AG20443 (cell line): ENCODE results near the gene ODAD4.
"Not testable (repeated sequence)": the region's sequence is repeated elsewhere in the genome, so short reads cannot be mapped to it uniquely, and the experiment has no call there.

Experiments
- DNase-seq: peaks from one replicate; pipeline ENCODE4 v3.0.0; 2012; ENCODE audit warnings: low spot score, mixed read lengths

The ODAD4 gene

GRCh38 chr17:41912925-41913324 lies 17.5 kb upstream of the ODAD4 start:
- no peak for DNase-seq

GRCh38 chr17:41913798-41914197 lies 16.6 kb upstream of the ODAD4 start:
- DNase-seq: no peak

GRCh38 chr17:41914358-41914766 lies 16.1 kb upstream of the ODAD4 start:
- no peak for DNase-seq

- no peak for DNase-seq
These were observed 15.4 kb upstream of the ODAD4 start for GRCh38 chr17:41915020-41915419.

- DNase-seq: no peak
These were observed 14.9 kb upstream of the ODAD4 start for GRCh38 chr17:41915566-41915965.

- DNase-seq: peak; percentile 51
These were observed 13.2 kb upstream of the ODAD4 start for GRCh38 chr17:41917192-41917591.

GRCh38 chr17:41917679-41918313 lies 12.6 kb upstream of the ODAD4 start:
- DNase-seq: no peak

GRCh38 chr17:41918314-41919164 lies 11.9 kb upstream of the ODAD4 start, which contains the start of gene ACLY:
TSS of gene ACLY (minus strand) at chr17:41918951. CDS start at chr17:41913873, 5,078 bp downstream.
- peak; percentile 99 for DNase-seq

- no peak for DNase-seq
These were observed 11.1 kb upstream of the ODAD4 start for GRCh38 chr17:41919165-41919817.

- no peak for DNase-seq
These were observed 10.4 kb upstream of the ODAD4 start for GRCh38 chr17:41919840-41920579.

- no peak for DNase-seq
These were observed 9.8 kb upstream of the ODAD4 start for GRCh38 chr17:41920580-41920955.

- DNase-seq: no peak
These were observed 4.3 kb upstream of the ODAD4 start for GRCh38 chr17:41925991-41926590.

GRCh38 chr17:41928693-41929251 lies 1.6 kb upstream of the ODAD4 start:
- DNase-seq: no peak

- not testable (repeated sequence) for DNase-seq
These were observed 378 bp downstream of the ODAD4 start for GRCh38 chr17:41930833-41931156.

GRCh38 chr17:41931715-41932114 lies 1.3 kb downstream of the ODAD4 start:
- DNase-seq: not testable (repeated sequence)

- no peak for DNase-seq
These were observed 2.5 kb downstream of the ODAD4 start for GRCh38 chr17:41932816-41933389.

- no peak for DNase-seq
These were observed 5.2 kb downstream of the ODAD4 start for GRCh38 chr17:41935641-41936040.

- DNase-seq: no peak
These were observed 7.8 kb downstream of the ODAD4 start for GRCh38 chr17:41937970-41938954.

GRCh38 chr17:41939044-41939692 lies 8.8 kb downstream of the ODAD4 start:
- DNase-seq: no peak
